Vagina (tissue), 2 donors: ENCODE data around the gene C20orf173.

Source experiments
- CTCF ChIP-seq, 3 experiments: fragments of 450-650 bp in 2 of 3; fragments of 200-600 bp in 1 of 3; sonication (generic) in 1 of 3; IDR thresholded peaks; one replicate each; pipeline ENCODE4 v1.5.1; 2017 to 2019; ENCODE audit warnings: antibody characterized with exemption in 3 of 3, mild to moderate bottlenecking in 2 of 3, moderate library complexity in 2 of 3
- POLR2A ChIP-seq, 2 donors: fragments of 450-650 bp; IDR thresholded peaks; one replicate each; pipeline ENCODE4 v1.6.1; 2017; ENCODE audit warnings: antibody characterized with exemption in 2 of 2, mild to moderate bottlenecking in 2 of 2, moderate library complexity in 2 of 2
- POLR2AphosphoS5 ChIP-seq, 2 donors: sonication (generic); formaldehyde crosslinking; IDR thresholded peaks; one replicate each; pipeline ENCODE4 v1.9.0; 2017; ENCODE audit warnings: antibody characterized with exemption in 2 of 2, mild to moderate bottlenecking in 2 of 2, low read depth in 1 of 2; ENCODE audit not compliant: insufficient read depth in 1 of 2

GRCh38 chr20:35562541-35563110 lies 33.2 kb upstream of the C20orf173 start:
- TF ChIP-seq POLR2A (IDR thresholded peaks at IDR 0.05) (no peak), CTCF (IDR thresholded peaks at IDR 0.05) (no peak), POLR2AphosphoS5 (IDR thresholded peaks at IDR 0.05; ENCODE audit: insufficient read depth in 1 of 2, low read depth in 1 of 2) (no peak)
